Vagina (tissue), 2 donors: ENCODE measurements around the gene GPR22.

Experiments
- POLR2A ChIP-seq, 2 donors: fragments of 450-650 bp; IDR thresholded peaks; one replicate each; pipeline ENCODE4 v1.6.1; 2017; ENCODE audit warnings: antibody characterized with exemption in 2 of 2, mild to moderate bottlenecking in 2 of 2, moderate library complexity in 2 of 2
- POLR2AphosphoS5 ChIP-seq, 2 donors: sonication (generic); formaldehyde crosslinking; IDR thresholded peaks; one replicate each; pipeline ENCODE4 v1.9.0; 2017; ENCODE audit warnings: antibody characterized with exemption in 2 of 2, mild to moderate bottlenecking in 2 of 2, low read depth in 1 of 2; ENCODE audit not compliant: insufficient read depth in 1 of 2
- TF ChIP-seq, protein P1 (sequence below), 3 experiments: fragments of 450-650 bp in 2 of 3; fragments of 200-600 bp in 1 of 3; sonication (generic) in 1 of 3; IDR thresholded peaks; one replicate each; pipeline ENCODE4 v1.5.1; 2017 to 2019; ENCODE audit warnings: antibody characterized with exemption in 3 of 3, mild to moderate bottlenecking in 2 of 3, moderate library complexity in 2 of 3

DNA sequence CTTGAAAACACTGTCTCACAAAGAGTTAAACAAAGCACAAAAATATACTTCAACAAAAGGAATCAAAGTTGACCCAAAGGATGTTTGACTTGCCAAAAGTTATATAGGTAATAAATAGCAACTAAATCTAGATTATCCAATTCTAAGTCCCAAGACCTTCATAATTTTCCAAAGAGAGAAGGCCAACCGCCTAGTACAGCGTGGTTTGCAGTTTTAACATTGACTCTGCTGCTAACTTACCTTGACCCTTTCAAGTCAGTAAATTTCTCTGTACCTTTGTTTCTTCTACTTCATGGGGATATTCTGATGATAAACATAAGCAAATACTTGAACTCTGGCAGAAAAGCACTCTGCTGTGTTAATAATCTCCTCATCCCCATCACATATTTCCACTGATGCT lies 1.9 kb upstream of the GPR22 start:
- TF ChIP-seq, protein P1, sequence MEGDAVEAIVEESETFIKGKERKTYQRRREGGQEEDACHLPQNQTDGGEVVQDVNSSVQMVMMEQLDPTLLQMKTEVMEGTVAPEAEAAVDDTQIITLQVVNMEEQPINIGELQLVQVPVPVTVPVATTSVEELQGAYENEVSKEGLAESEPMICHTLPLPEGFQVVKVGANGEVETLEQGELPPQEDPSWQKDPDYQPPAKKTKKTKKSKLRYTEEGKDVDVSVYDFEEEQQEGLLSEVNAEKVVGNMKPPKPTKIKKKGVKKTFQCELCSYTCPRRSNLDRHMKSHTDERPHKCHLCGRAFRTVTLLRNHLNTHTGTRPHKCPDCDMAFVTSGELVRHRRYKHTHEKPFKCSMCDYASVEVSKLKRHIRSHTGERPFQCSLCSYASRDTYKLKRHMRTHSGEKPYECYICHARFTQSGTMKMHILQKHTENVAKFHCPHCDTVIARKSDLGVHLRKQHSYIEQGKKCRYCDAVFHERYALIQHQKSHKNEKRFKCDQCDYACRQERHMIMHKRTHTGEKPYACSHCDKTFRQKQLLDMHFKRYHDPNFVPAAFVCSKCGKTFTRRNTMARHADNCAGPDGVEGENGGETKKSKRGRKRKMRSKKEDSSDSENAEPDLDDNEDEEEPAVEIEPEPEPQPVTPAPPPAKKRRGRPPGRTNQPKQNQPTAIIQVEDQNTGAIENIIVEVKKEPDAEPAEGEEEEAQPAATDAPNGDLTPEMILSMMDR (IDR thresholded peaks at IDR 0.05) = no peak
- no peak for TF ChIP-seq POLR2A (IDR thresholded peaks at IDR 0.05)
- TF ChIP-seq POLR2AphosphoS5 (IDR thresholded peaks at IDR 0.05; ENCODE audit: insufficient read depth in 1 of 2, low read depth in 1 of 2) = no peak
